ENCODE results near the gene TTC28. TPM values are rescaled to one million over a fixed set of nuclear protein-coding genes. Genes with fewer than 3 reads are reported as not detected.

The TTC28 gene
- total RNA-seq, 2 donors from 2014 or later = 29.2 to 74.6 TPM

- no peak for DNase-seq (ENCODE audit: low spot score)
- intact Hi-C loops (cut with DNase I) = loop anchor here (10.0 kb wide), 2 partner anchors 107 to 427 kb away; no protein-coding TSS in a partner anchor
- TF ChIP-seq POLR2A (IDR thresholded peaks at IDR 0.05) = no peak
- TF ChIP-seq CTCF (IDR thresholded peaks at IDR 0.05) = no peak
- TF ChIP-seq POLR2AphosphoS5 (IDR thresholded peaks at IDR 0.05) = no peak
- Histone ChIP-seq H3K36me3 (no peaks in the 10 kb centered on the region), H3K27me3 (replicated peaks; ENCODE audit: insufficient read depth) (no peaks in the 10 kb centered on the region), H3K9me3 (no peaks in the 10 kb centered on the region), H3K4me1 (replicated peaks) (no peaks in the 10 kb centered on the region), H3K4me3 (no peak overlapping the region), H3K27ac (no peak overlapping the region)
Measured at GRCh38 chr22:28607795-28608194, 71.8 kb downstream of the TTC28 start.

- intact Hi-C loops (cut with DNase I) = loop anchor here (5.0 to 10.0 kb wide), 3 partner anchors 110 to 642 kb away; no protein-coding TSS in a partner anchor
- no peak for TF ChIP-seq CTCF (IDR thresholded peaks at IDR 0.05)
- TF ChIP-seq POLR2A (IDR thresholded peaks at IDR 0.05) = no peak
- no peak for TF ChIP-seq POLR2AphosphoS5 (IDR thresholded peaks at IDR 0.05)
- Histone ChIP-seq H3K27ac (no peak overlapping the region), H3K36me3 (no peaks in the 10 kb centered on the region), H3K4me3 (no peak overlapping the region), H3K4me1 (replicated peaks) (no peaks in the 10 kb centered on the region), H3K27me3 (replicated peaks; ENCODE audit: insufficient read depth) (no peaks in the 10 kb centered on the region), H3K9me3 (no peaks in the 10 kb centered on the region)
- 57% methylated on average over 2 of the region's 2 CpGs for WGBS
- no peak for DNase-seq (ENCODE audit: low spot score)
Measured at GRCh38 chr22:28604966-28605761, 74.5 kb downstream of the TTC28 start.

GRCh38 chr22:28601915-28602314 is 77.7 kb downstream of the TTC28 start:
- Histone ChIP-seq H3K36me3 (no peaks in the 10 kb centered on the region), H3K27me3 (replicated peaks; ENCODE audit: insufficient read depth) (no peaks in the 10 kb centered on the region), H3K4me3 (no peak overlapping the region), H3K4me1 (replicated peaks) (no peaks in the 10 kb centered on the region), H3K27ac (no peak overlapping the region), H3K9me3 (no peaks in the 10 kb centered on the region)
- DNase-seq (ENCODE audit: low spot score) = no peak
- intact Hi-C loops (cut with DNase I) = loop anchor here (2.0 to 10.0 kb wide), 4 partner anchors 113 to 645 kb away; no protein-coding TSS in a partner anchor
- TF ChIP-seq POLR2A (IDR thresholded peaks at IDR 0.05) (no peak), POLR2AphosphoS5 (IDR thresholded peaks at IDR 0.05) (no peak), CTCF (IDR thresholded peaks at IDR 0.05) (no peak)

GRCh38 chr22:28600546-28601143 is 79.0 kb downstream of the TTC28 start:
- no peaks in the 10 kb centered on the region for H3K27me3 ChIP-seq (replicated peaks; ENCODE audit: insufficient read depth)
- no peak overlapping the region for H3K4me3 ChIP-seq
- H3K36me3 ChIP-seq = no peaks in the 10 kb centered on the region
- WGBS = 53% methylated on average over 3 of the region's 3 CpGs
- H3K9me3 ChIP-seq = no peaks in the 10 kb centered on the region
- intact Hi-C loops (cut with DNase I) = loop anchor here (2.0 to 10.0 kb wide), 4 partner anchors 114 to 647 kb away; no protein-coding TSS in a partner anchor
- no peaks in the 10 kb centered on the region for H3K4me1 ChIP-seq (replicated peaks)
- H3K27ac ChIP-seq = no peak overlapping the region
- DNase-seq (ENCODE audit: low spot score) = no peak
- peak; percentile 23 to 75 (median 62) for TF ChIP-seq CTCF (IDR thresholded peaks at IDR 0.05)
- no peak for TF ChIP-seq POLR2AphosphoS5 (IDR thresholded peaks at IDR 0.05)
